Measurements from ENCODE around the gene FGFBP3. TPM values are rescaled to one million over a fixed set of nuclear protein-coding genes. Genes with fewer than 3 reads are reported as not detected.
A peak's percentile ranks its signal among the peaks of the same experiment; 100 is the strongest.

Gene FGFBP3
- total RNA-seq, 4 donors from 2014 or later, result 0.40 to 1.4 (median 0.57) TPM; not detected in 1

GRCh38 chr10:91864099-91864498 is 45.2 kb downstream of the FGFBP3 start:
- TF ChIP-seq POLR2A (IDR thresholded peaks at IDR 0.05) (no peak), CTCF (IDR thresholded peaks at IDR 0.05) (no peak)
- 19 to 58% methylated on average over 2 of the region's 2 CpGs for WGBS, 2 donors
- Histone ChIP-seq H3K27me3 (no peaks in the 10 kb centered on the region), H3K36me3 (peaks cover 9 to 78% (median 12%) of the 10 kb centered on the region in 3 donors), H3K4me3 (no peak overlapping the region), H3K9me3 (no peaks in the 10 kb centered on the region), H3K27ac (no peak overlapping the region), H3K4me1 (no peaks in the 10 kb centered on the region)
- intact Hi-C loops (cut with DNase I), result no loop called here
- DNase-seq, result no peak

GRCh38 chr10:91860885-91861284 is 48.4 kb downstream of the FGFBP3 start:
- no peak overlapping the region for H3K27ac ChIP-seq
- DNase-seq, result no peak
- H3K36me3 ChIP-seq, result peaks cover 9 to 100% (median 20%) of the 10 kb centered on the region in 3 donors
- H3K27me3 ChIP-seq, result no peaks in the 10 kb centered on the region
- H3K9me3 ChIP-seq, result no peaks in the 10 kb centered on the region
- TF ChIP-seq POLR2A (IDR thresholded peaks at IDR 0.05) (no peak), CTCF (IDR thresholded peaks at IDR 0.05) (no peak)
- no peak overlapping the region for H3K4me3 ChIP-seq
- intact Hi-C loops (cut with DNase I), result no loop called here
- no peaks in the 10 kb centered on the region for H3K4me1 ChIP-seq
- 86 to 96% methylated on average over 1 of the region's 1 CpG for WGBS, 2 donors

GRCh38 chr10:91856637-91857036 is 52.6 kb downstream of the FGFBP3 start:
- Histone ChIP-seq H3K4me1 (no peaks in the 10 kb centered on the region), H3K27me3 (no peaks in the 10 kb centered on the region), H3K27ac (no peak overlapping the region), H3K9me3 (no peaks in the 10 kb centered on the region), H3K36me3 (peaks cover 9 to 100% (median 16%) of the 10 kb centered on the region in 3 donors), H3K4me3 (no peak overlapping the region)
- DNase-seq, result no peak
- TF ChIP-seq CTCF (IDR thresholded peaks at IDR 0.05), result peak in 3 of 6 experiments; percentile 24 to 47 (median 31)
- no peak for TF ChIP-seq POLR2A (IDR thresholded peaks at IDR 0.05)
- 81 to 85% methylated on average over 6 of the region's 6 CpGs for WGBS, 2 donors
- intact Hi-C loops (cut with DNase I), result no loop called here

Small RNA genes lying within 50 kb of the gene (small RNA-seq; reads per million reads assigned to genes)
- gene AL359198.2, result 0 reads per million in 4 donors

Other genes with a start within 250 kb of the FGFBP3 start
- 10 to 100 TPM; 33.1 to 43.5 (median 39.2) TPM for gene TNKS2, start 111.1 kb downstream of the FGFBP3 start, total RNA-seq
- 10 to 100 TPM; 19.0 to 52.8 (median 28.0) TPM for gene BTAF1, start 14.3 kb upstream of the FGFBP3 start, total RNA-seq

Measured in esophagus squamous epithelium (tissue), 5 donors.